K562 (cell line): Measurements from ENCODE around the gene XPC. TPM values are rescaled to one million over a fixed set of nuclear protein-coding genes. Genes with fewer than 3 reads are reported as not detected.
A peak's percentile ranks its signal among the peaks of the same experiment; 100 is the strongest.

Source experiments
- ARNT ChIP-seq, 2 experiments: fragments of 450-650 bp; IDR thresholded peaks; 2 replicates each; pipeline ENCODE4 v1.6.1; 2016; ENCODE audit warnings: mild to moderate bottlenecking in 1 of 2
- BHLHE40 ChIP-seq: IDR thresholded peaks from 2 replicates; pipeline ENCODE4 v1.6.1; 2011; ENCODE audit warnings: low read length, improper control_type of control experiment
- CXXC5 ChIP-seq: fragments of 250-450 bp; sonication (Bioruptor Pico); IDR thresholded peaks from 2 replicates; pipeline ENCODE4 v1.8.0; 2022; ENCODE audit warnings: inconsistent platforms, mild to moderate bottlenecking, moderate library complexity
- EHMT2 ChIP-seq: fragments of 450-650 bp; IDR thresholded peaks from 2 replicates; pipeline ENCODE4 v1.6.1; 2018; ENCODE audit warnings: antibody characterized with exemption
- ELF1 ChIP-seq: fragments of 200-800 bp; sonication (Bioruptor generic); IDR thresholded peaks from 2 replicates; pipeline ENCODE4 v1.6.1; 2016; ENCODE audit warnings: missing genetic modification characterization, missing compliant biosample characterization
- ETV5 ChIP-seq: sonication (generic); formaldehyde crosslinking; IDR thresholded peaks from 2 replicates; pipeline ENCODE4 v1.4.0; 2020; ENCODE audit warnings: low read depth, mild to moderate bottlenecking, missing genetic modification reagents
- FIP1L1 ChIP-seq: fragments of 200-400 bp; formaldehyde crosslinking; IDR thresholded peaks from 2 replicates; pipeline ENCODE4 v1.6.1; 2018; ENCODE audit warnings: mild to moderate bottlenecking, low read depth, low read length; ENCODE audit not compliant: poor library complexity, severe bottlenecking
- HDGF ChIP-seq: fragments of 450-650 bp; IDR thresholded peaks from 2 replicates; pipeline ENCODE4 v1.6.1; 2016
- HSF4 ChIP-seq: fragments of 250-450 bp; sonication (Bioruptor Pico); IDR thresholded peaks from 2 replicates; pipeline ENCODE4 v2.1.2; 2022; ENCODE audit warnings: mild to moderate bottlenecking, moderate library complexity, borderline replicate concordance
- NR2F6 ChIP-seq: fragments of 450-650 bp; formaldehyde crosslinking; IDR thresholded peaks from 2 replicates; pipeline ENCODE4 v1.4.0; 2020; ENCODE audit warnings: mild to moderate bottlenecking
- PHTF2 ChIP-seq: fragments of 250-450 bp; sonication (Bioruptor Pico); IDR thresholded peaks from 2 replicates; pipeline ENCODE4 v1.5.0; 2021; ENCODE audit warnings: mild to moderate bottlenecking
- POLR2A ChIP-seq: fragments of 450-650 bp; conservative IDR thresholded peaks from 2 replicates; pipeline ENCODE4 v1.6.1; 2016
- SETDB1 ChIP-seq: IDR thresholded peaks from one replicate; pipeline ENCODE4 v1.6.1; 2012; ENCODE audit warnings: low read length, control low read depth, inconsistent platforms
- SMAD3 ChIP-seq: fragments of 450-650 bp; formaldehyde crosslinking; conservative IDR thresholded peaks from 2 replicates; pipeline ENCODE4 v1.4.0; 2020; ENCODE audit warnings: mild to moderate bottlenecking
- THRA ChIP-seq: fragments of 450-650 bp; IDR thresholded peaks from 2 replicates; pipeline ENCODE4 v1.6.1; 2017; ENCODE audit warnings: mild to moderate bottlenecking, moderate library complexity
- TRIM25 ChIP-seq: fragments of 450-650 bp; IDR thresholded peaks from 2 replicates; pipeline ENCODE4 v1.7.0; 2016; ENCODE audit warnings: borderline replicate concordance
- ZC3H4 ChIP-seq: sonication (generic); formaldehyde crosslinking; IDR thresholded peaks from 2 replicates; pipeline ENCODE4 v1.9.0; 2021; ENCODE audit warnings: missing genetic modification reagents, borderline replicate concordance
- ZMIZ1 ChIP-seq, 2 experiments: fragments of 150-350 bp in 1 of 2; IDR thresholded peaks; 2 replicates each; pipeline ENCODE4 v1.6.1; 2012 to 2016; ENCODE audit warnings: low read depth in 2 of 2, low read length in 2 of 2, mild to moderate bottlenecking in 1 of 2, moderate library complexity in 1 of 2
- ZNF143 ChIP-seq: sonication (generic); formaldehyde crosslinking; IDR thresholded peaks from 2 replicates; pipeline ENCODE4 v1.9.0; 2022; ENCODE audit warnings: mild to moderate bottlenecking, missing genetic modification reagents
- ZNF239 ChIP-seq: fragments of 250-450 bp; sonication (Bioruptor Pico); IDR thresholded peaks from 2 replicates; pipeline ENCODE4 v1.4.0; 2020; ENCODE audit warnings: mild to moderate bottlenecking
- ZNF263 ChIP-seq: sonication (generic); formaldehyde crosslinking; IDR thresholded peaks from 2 replicates; pipeline ENCODE4 v1.8.0; 2022; ENCODE audit warnings: mild to moderate bottlenecking, missing genetic modification reagents, borderline replicate concordance
- ZNF586 ChIP-seq: fragments of 450-650 bp; formaldehyde crosslinking; conservative IDR thresholded peaks from 2 replicates; pipeline ENCODE4 v1.4.0; 2020; ENCODE audit warnings: mild to moderate bottlenecking, moderate library complexity
- ZNF707 ChIP-seq: fragments of 250-450 bp; sonication (Bioruptor Pico); conservative IDR thresholded peaks from 2 replicates; pipeline ENCODE4 v1.8.0; 2022; ENCODE audit warnings: inconsistent platforms, mild to moderate bottlenecking, moderate library complexity
- ZNF77 ChIP-seq: fragments of 250-450 bp; sonication (Bioruptor Pico); IDR thresholded peaks from 2 replicates; pipeline ENCODE4 v1.5.0; 2020
- polyA plus RNA-seq, 8 experiments: library from polyadenylated mRNA; depleted of rRNA in 4 of 8; stranded (reverse) in 5 of 8; unstranded in 3 of 8; fragments of >200 nt; fragmentation: Nextera tagmentation in 2 of 8; fragmentation: Illumina TruSeq in 1 of 8; extraction: Ambion mirVana in 2 of 8; extraction: Trizol in 1 of 8; gene quantifications; 2 replicates each; pipeline versions ENCODE4 v1.2.1 to v1.2.3, GENCODE V29; 2011 to 2014; ENCODE audit warnings: inconsistent platforms in 1 of 8, missing spikeins in 1 of 8
- total RNA-seq, 7 experiments: library from RNA; depleted of rRNA in 6 of 7; stranded (reverse); fragments of >200 nt in 6 of 7; fragmentation: Illumina TruSeq in 2 of 7; extraction: Trizol in 2 of 7; gene quantifications; 2 replicates each; pipeline versions ENCODE4 v1.2.1 to v1.2.3, GENCODE V29; 2011 to 2021; ENCODE audit warnings: low replicate concordance in 1 of 7

Gene XPC
- total and polyA plus RNA-seq, 9 of the 15 experiments (the other 6 are each of a cell fraction or from before 2014, with no cell fraction given): 3.8 to 54.7 (median 41.3) TPM

GRCh38 chr3:14124615-14125192 lies 53.7 kb downstream of the XPC start, which contains the start of the genes CHCHD4 and TMEM43 (continued):
- peak; percentile 60; the same call in 1 of the 2 replicates for TF ChIP-seq ELF1 (tag)
- 0 out of 2 replicates have a peak, but pooled peaks have one; percentile 42 for TF ChIP-seq SMAD3 (CRISPR knock-in tag)
- no peak for TF ChIP-seq THRA
- TF ChIP-seq CXXC5 (CRISPR knock-in tag): peak; percentile 88
- TF ChIP-seq ARNT (IDR thresholded peaks at IDR 0.05): no peak
- no peak for TF ChIP-seq TRIM25
- TF ChIP-seq POLR2A: peak; percentile 79
- no peak for TF ChIP-seq ZNF263
- peak; percentile 58 for TF ChIP-seq FIP1L1
- no peak; the same call in 1 of the 2 replicates for TF ChIP-seq ETV5 (CRISPR knock-in tag)
- peak; percentile 98 for TF ChIP-seq ZNF143 (CRISPR knock-in tag)
- TF ChIP-seq HDGF: no peak
- TF ChIP-seq ZNF77: no peak
- no peak for TF ChIP-seq ZMIZ1 (IDR thresholded peaks at IDR 0.05; ENCODE audit: low read depth in 2 of 2, low read length in 2 of 2)
- TF ChIP-seq BHLHE40: no peak
- 0 out of 2 replicates have a peak, but pooled peaks have one; percentile 13 for TF ChIP-seq NR2F6 (CRISPR knock-in tag)
- no peak for TF ChIP-seq ZNF239 (CRISPR knock-in tag)
- no peak for TF ChIP-seq EHMT2
- TF ChIP-seq SETDB1: peak; percentile 65
- TF ChIP-seq ZNF707: no peak
- no peak for TF ChIP-seq ZNF586 (CRISPR knock-in tag)
- TF ChIP-seq HSF4 (CRISPR knock-in tag): no peak
- TF ChIP-seq PHTF2 (CRISPR knock-in tag): no peak
- TF ChIP-seq ZC3H4: no peak
